ENCODE results near the gene CTNNA3. TPM values are rescaled to one million over a fixed set of nuclear protein-coding genes. Genes with fewer than 3 reads are reported as not detected.

The CTNNA3 gene
- total RNA-seq, 1 experiment from 2014 or later = 0.32 TPM

DNA sequence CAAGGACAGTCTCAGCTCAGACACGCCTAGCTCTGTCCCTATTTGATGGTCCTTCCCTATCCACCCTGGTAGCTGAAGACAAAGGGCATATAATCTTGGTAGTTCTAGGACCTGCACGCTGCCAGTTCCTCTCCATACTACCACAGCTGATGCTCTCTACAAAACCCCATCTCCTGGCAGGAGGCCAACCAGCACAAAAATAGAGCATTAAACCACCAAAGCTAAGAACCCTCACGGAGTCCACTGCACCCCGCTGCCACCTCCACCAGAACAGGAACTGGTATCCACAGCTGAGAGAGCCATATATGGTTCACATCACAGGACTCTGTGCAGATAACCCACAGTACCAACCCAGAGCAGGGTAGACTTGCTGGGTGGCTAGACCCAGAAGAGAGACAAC is 470.8 kb downstream of the CTNNA3 start:
- Histone ChIP-seq H3K27me3 (ENCODE audit: insufficient read depth, low read length) (no peaks in the 10 kb centered on the region), H3K9me3 (ENCODE audit: control insufficient read depth in 1 of 2, insufficient read depth in 1 of 2, low read depth in 1 of 2, low read length in 2 of 2) (no peaks in the 10 kb centered on the region), H3K9me2 (ENCODE audit: insufficient read depth) (no peaks in the 10 kb centered on the region), H3K4me3 (replicated peaks in 1 of 2; ENCODE audit: low read depth in 1 of 2, low read length in 2 of 2) (no peak overlapping the region), H3K4me2 (ENCODE audit: low read length) (no peak overlapping the region), H3K36me3 (ENCODE audit: control insufficient read depth in 1 of 2, insufficient read depth in 2 of 2, low read length in 2 of 2) (no peaks in the 10 kb centered on the region), H3K9ac (ENCODE audit: low read length) (no peak overlapping the region), H3K4me1 (ENCODE audit: control insufficient read depth in 1 of 2, insufficient read depth in 2 of 2, low read length in 2 of 2) (no peaks in the 10 kb centered on the region), H3K27ac (ENCODE audit: low read depth, low read length) (no peak overlapping the region), H2AFZ (ENCODE audit: low read depth, low read length, poor library complexity, severe bottlenecking) (no peak overlapping the region), H4K20me1 (ENCODE audit: insufficient read depth) (no peaks in the 10 kb centered on the region), H3K79me2 (ENCODE audit: insufficient read depth, low read length) (no peaks in the 10 kb centered on the region)
- TF ChIP-seq, protein P1, sequence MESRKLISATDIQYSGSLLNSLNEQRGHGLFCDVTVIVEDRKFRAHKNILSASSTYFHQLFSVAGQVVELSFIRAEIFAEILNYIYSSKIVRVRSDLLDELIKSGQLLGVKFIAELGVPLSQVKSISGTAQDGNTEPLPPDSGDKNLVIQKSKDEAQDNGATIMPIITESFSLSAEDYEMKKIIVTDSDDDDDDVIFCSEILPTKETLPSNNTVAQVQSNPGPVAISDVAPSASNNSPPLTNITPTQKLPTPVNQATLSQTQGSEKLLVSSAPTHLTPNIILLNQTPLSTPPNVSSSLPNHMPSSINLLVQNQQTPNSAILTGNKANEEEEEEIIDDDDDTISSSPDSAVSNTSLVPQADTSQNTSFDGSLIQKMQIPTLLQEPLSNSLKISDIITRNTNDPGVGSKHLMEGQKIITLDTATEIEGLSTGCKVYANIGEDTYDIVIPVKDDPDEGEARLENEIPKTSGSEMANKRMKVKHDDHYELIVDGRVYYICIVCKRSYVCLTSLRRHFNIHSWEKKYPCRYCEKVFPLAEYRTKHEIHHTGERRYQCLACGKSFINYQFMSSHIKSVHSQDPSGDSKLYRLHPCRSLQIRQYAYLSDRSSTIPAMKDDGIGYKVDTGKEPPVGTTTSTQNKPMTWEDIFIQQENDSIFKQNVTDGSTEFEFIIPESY (IDR thresholded peaks at IDR 0.05; ENCODE audit: extremely low read depth, insufficient replicate concordance, low read length) = no peak
- TF ChIP-seq, protein P2, sequence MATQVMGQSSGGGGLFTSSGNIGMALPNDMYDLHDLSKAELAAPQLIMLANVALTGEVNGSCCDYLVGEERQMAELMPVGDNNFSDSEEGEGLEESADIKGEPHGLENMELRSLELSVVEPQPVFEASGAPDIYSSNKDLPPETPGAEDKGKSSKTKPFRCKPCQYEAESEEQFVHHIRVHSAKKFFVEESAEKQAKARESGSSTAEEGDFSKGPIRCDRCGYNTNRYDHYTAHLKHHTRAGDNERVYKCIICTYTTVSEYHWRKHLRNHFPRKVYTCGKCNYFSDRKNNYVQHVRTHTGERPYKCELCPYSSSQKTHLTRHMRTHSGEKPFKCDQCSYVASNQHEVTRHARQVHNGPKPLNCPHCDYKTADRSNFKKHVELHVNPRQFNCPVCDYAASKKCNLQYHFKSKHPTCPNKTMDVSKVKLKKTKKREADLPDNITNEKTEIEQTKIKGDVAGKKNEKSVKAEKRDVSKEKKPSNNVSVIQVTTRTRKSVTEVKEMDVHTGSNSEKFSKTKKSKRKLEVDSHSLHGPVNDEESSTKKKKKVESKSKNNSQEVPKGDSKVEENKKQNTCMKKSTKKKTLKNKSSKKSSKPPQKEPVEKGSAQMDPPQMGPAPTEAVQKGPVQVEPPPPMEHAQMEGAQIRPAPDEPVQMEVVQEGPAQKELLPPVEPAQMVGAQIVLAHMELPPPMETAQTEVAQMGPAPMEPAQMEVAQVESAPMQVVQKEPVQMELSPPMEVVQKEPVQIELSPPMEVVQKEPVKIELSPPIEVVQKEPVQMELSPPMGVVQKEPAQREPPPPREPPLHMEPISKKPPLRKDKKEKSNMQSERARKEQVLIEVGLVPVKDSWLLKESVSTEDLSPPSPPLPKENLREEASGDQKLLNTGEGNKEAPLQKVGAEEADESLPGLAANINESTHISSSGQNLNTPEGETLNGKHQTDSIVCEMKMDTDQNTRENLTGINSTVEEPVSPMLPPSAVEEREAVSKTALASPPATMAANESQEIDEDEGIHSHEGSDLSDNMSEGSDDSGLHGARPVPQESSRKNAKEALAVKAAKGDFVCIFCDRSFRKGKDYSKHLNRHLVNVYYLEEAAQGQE (IDR thresholded peaks at IDR 0.05; ENCODE audit: low read depth) = no peak
- TF ChIP-seq, protein P3, sequence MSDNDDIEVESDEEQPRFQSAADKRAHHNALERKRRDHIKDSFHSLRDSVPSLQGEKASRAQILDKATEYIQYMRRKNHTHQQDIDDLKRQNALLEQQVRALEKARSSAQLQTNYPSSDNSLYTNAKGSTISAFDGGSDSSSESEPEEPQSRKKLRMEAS (IDR thresholded peaks at IDR 0.05) = no peak
- TF ChIP-seq SIN3A (IDR thresholded peaks at IDR 0.05; ENCODE audit: low read depth) (no peak), CEBPB (IDR thresholded peaks at IDR 0.05; ENCODE audit: low read depth) (no peak)
- RAD21 ChIA-PET (ENCODE audit: low non-redundant PET in 1 of 2, low total read pairs in 2 of 2, uncharacterized antibody in 2 of 2, unreplicated experiment in 2 of 2) = no interaction called here
- POLR2A ChIA-PET = no interaction called here
- no TSS peak for BruUV-seq (replicated peaks)
- intact Hi-C loops (cut with micrococcal nuclease) = no loop called here
- ATAC-seq (no peak), DNase-seq (ENCODE audit: low read depth, low spot score) (no peak)
- CTCF ChIA-PET = no interaction called here
